WTC11 (cell line): ENCODE measurements around the gene NUMA1. TPM values are rescaled to one million over a fixed set of nuclear protein-coding genes. Genes with fewer than 3 reads are reported as not detected.

Source experiments
- ATAC-seq: fragments of 200-7000 bp; cut with Tn5 transposase; 2 replicates; pipeline ENCODE4 v1.10.0; 2021; ENCODE audit warnings: mild to moderate bottlenecking, moderate library complexity
- CTCF ChIA-PET: fragments of 300-600 bp; sonication (Branson Sonifier 250); formaldehyde crosslinking; loops from one replicate; lab custom pipeline; 2021; ENCODE audit warnings: antibody characterized with exemption; lab: Charles Lee
- POLR2A ChIA-PET: fragments of 350-600 bp; sonication (Branson Sonifier 250); formaldehyde crosslinking; loops from one replicate; lab custom pipeline; 2021; ENCODE audit warnings: antibody characterized with exemption; lab: Charles Lee
- DNase-seq: peaks from one replicate; pipeline ENCODE4 v3.0.0; 2021; ENCODE audit warnings: low spot score
- H3K27ac Mint-ChIP-seq: 2 replicates; pipeline ENCODE4 v1.8.0; 2021; ENCODE audit warnings: mixed read lengths
- H3K27me3 Mint-ChIP-seq: 2 replicates; pipeline ENCODE4 v1.8.0; 2021; ENCODE audit warnings: low read depth, mild to moderate bottlenecking, moderate library complexity, mixed read lengths
- H3K36me3 Mint-ChIP-seq: 2 replicates; pipeline ENCODE4 v1.8.0; 2021; ENCODE audit warnings: mixed read lengths
- H3K4me1 Mint-ChIP-seq: 2 replicates; pipeline ENCODE4 v1.8.0; 2022; ENCODE audit warnings: mixed read lengths
- H3K4me3 Mint-ChIP-seq: 2 replicates; pipeline ENCODE4 v1.8.0; 2021; ENCODE audit warnings: mild to moderate bottlenecking, moderate library complexity, mixed read lengths
- H3K9me3 Mint-ChIP-seq: 2 replicates; pipeline ENCODE4 v1.8.0; 2021; ENCODE audit warnings: mixed read lengths
- AFF4 ChIP-seq: sonication (generic); formaldehyde crosslinking; IDR thresholded peaks from 2 replicates; pipeline ENCODE4 v1.8.1; 2023; ENCODE audit warnings: mild to moderate bottlenecking, missing genetic modification reagents, borderline replicate concordance
- CBFB ChIP-seq: sonication (generic); formaldehyde crosslinking; IDR thresholded peaks from 2 replicates; pipeline ENCODE4 v1.8.1; 2022; ENCODE audit warnings: mild to moderate bottlenecking, low read depth, missing genetic modification reagents
- CREB1 ChIP-seq: sonication (generic); formaldehyde crosslinking; IDR thresholded peaks from 2 replicates; pipeline ENCODE4 v1.8.0; 2023; ENCODE audit warnings: mild to moderate bottlenecking, missing genetic modification reagents
- CREM ChIP-seq: sonication (generic); formaldehyde crosslinking; IDR thresholded peaks from 2 replicates; pipeline ENCODE4 v1.8.1; 2022; ENCODE audit warnings: mild to moderate bottlenecking, missing genetic modification reagents, moderate library complexity
- FOXP1 ChIP-seq: sonication (generic); formaldehyde crosslinking; IDR thresholded peaks from 2 replicates; pipeline ENCODE4 v1.8.0; 2022; ENCODE audit warnings: missing genetic modification reagents, mild to moderate bottlenecking, moderate library complexity, borderline replicate concordance
- IRF2 ChIP-seq: sonication (generic); formaldehyde crosslinking; IDR thresholded peaks from 2 replicates; pipeline ENCODE4 v1.8.0; 2022; ENCODE audit warnings: low read depth, missing genetic modification reagents, borderline replicate concordance
- MYBL2 ChIP-seq: sonication (generic); formaldehyde crosslinking; IDR thresholded peaks from 2 replicates; pipeline ENCODE4 v1.8.1; 2023; ENCODE audit warnings: mild to moderate bottlenecking, moderate library complexity, missing genetic modification reagents
- PRDM15 ChIP-seq: sonication (generic); formaldehyde crosslinking; IDR thresholded peaks from 2 replicates; pipeline ENCODE4 v1.8.0; 2022; ENCODE audit warnings: missing genetic modification reagents
- PREB ChIP-seq: sonication (generic); formaldehyde crosslinking; IDR thresholded peaks from 2 replicates; pipeline ENCODE4 v1.8.1; 2022; ENCODE audit warnings: mild to moderate bottlenecking, missing genetic modification reagents, moderate library complexity, borderline replicate concordance
- RORB ChIP-seq: fragments of 250-450 bp; sonication (Bioruptor Pico); IDR thresholded peaks from 2 replicates; pipeline ENCODE4 v1.9.0; 2021; ENCODE audit warnings: mild to moderate bottlenecking
- SP1 ChIP-seq: sonication (generic); formaldehyde crosslinking; conservative IDR thresholded peaks from 2 replicates; pipeline ENCODE4 v1.8.1; 2022; ENCODE audit warnings: missing genetic modification reagents
- TP53 ChIP-seq: sonication (generic); formaldehyde crosslinking; IDR thresholded peaks from 2 replicates; pipeline ENCODE4 v1.8.1; 2023; ENCODE audit warnings: mild to moderate bottlenecking, missing genetic modification reagents
- USF1 ChIP-seq: sonication (generic); formaldehyde crosslinking; IDR thresholded peaks from 2 replicates; pipeline ENCODE4 v1.8.0; 2022; ENCODE audit warnings: mild to moderate bottlenecking, missing genetic modification reagents
- ZMAT4 ChIP-seq: fragments of 250-450 bp; sonication (Bioruptor Pico); IDR thresholded peaks from 2 replicates; pipeline ENCODE4 v1.9.0; 2021; ENCODE audit warnings: mild to moderate bottlenecking
- ZNF232 ChIP-seq: sonication (generic); formaldehyde crosslinking; IDR thresholded peaks from 2 replicates; pipeline ENCODE4 v1.8.0; 2022; ENCODE audit warnings: mild to moderate bottlenecking, missing genetic modification reagents
- ZNF425 ChIP-seq: fragments of 250-450 bp; sonication (Bioruptor Pico); conservative IDR thresholded peaks from 2 replicates; pipeline ENCODE4 v1.9.0; 2021; ENCODE audit warnings: mild to moderate bottlenecking
- ZNF512 ChIP-seq: sonication (generic); formaldehyde crosslinking; IDR thresholded peaks from 2 replicates; pipeline ENCODE4 v1.8.1; 2022; ENCODE audit warnings: missing genetic modification reagents, borderline replicate concordance
- total RNA-seq: library from RNA; stranded (reverse); gene quantifications from 3 replicates; pipeline ENCODE4 v1.2.3, GENCODE V29; 2021

The NUMA1 gene
- total RNA-seq, 1 experiment from 2014 or later, result 147 TPM

- no peak for TF ChIP-seq AFF4 (CRISPR knock-in tag)
- TF ChIP-seq SP1 (CRISPR knock-in tag), result no peak
- TF ChIP-seq CREM (CRISPR knock-in tag), result no peak
- TF ChIP-seq CBFB (CRISPR knock-in tag), result no peak
- no peak for TF ChIP-seq ZNF232
- TF ChIP-seq PREB (CRISPR knock-in tag), result no peak
- no peak for TF ChIP-seq FOXP1 (CRISPR knock-in tag)
- TF ChIP-seq, all 79 proteins: peak for 0
Measured at GRCh38 chr11:72075109-72075508, 5.2 kb downstream of the NUMA1 start (continued).

GRCh38 chr11:72072348-72072747 is 8.0 kb downstream of the NUMA1 start:
- ATAC-seq, result no peak
- no peak for TF ChIP-seq ZNF232
- no peak for TF ChIP-seq ZNF425
- no peak for TF ChIP-seq ZNF512
- TF ChIP-seq TP53 (CRISPR knock-in tag), result no peak
- TF ChIP-seq MYBL2 (CRISPR knock-in tag), result no peak
- TF ChIP-seq PRDM15 (CRISPR knock-in tag), result no peak
- TF ChIP-seq PREB (CRISPR knock-in tag), result no peak
- TF ChIP-seq ZMAT4 (CRISPR knock-in tag), result no peak
- no peak for TF ChIP-seq IRF2 (CRISPR knock-in tag)
- TF ChIP-seq USF1 (CRISPR knock-in tag), result no peak
- no peak for TF ChIP-seq RORB
- TF ChIP-seq CREB1 (CRISPR knock-in tag), result no peak
- H3K4me3 Mint-ChIP-seq, result no peak overlapping the region
- peaks cover 45% of the 10 kb centered on the region for H3K4me1 Mint-ChIP-seq
- ChIA-PET POLR2A (interaction anchor here (0.6 kb wide), 1 partner anchor 112 kb away, joined by 3 read pairs; no protein-coding TSS in a partner anchor), CTCF (interaction anchor here (0.7 to 5.1 kb wide), 4 partner anchors 13 to 47 kb away, joined by 3 to 28 read pairs (median 4); no protein-coding TSS in a partner anchor)
- no peak for DNase-seq
- H3K27ac Mint-ChIP-seq, result peak overlapping the region; percentile 79
- H3K9me3 Mint-ChIP-seq, result no peaks in the 10 kb centered on the region
- peaks cover 15% of the 10 kb centered on the region for H3K36me3 Mint-ChIP-seq
- H3K27me3 Mint-ChIP-seq, result no peaks in the 10 kb centered on the region
